ENCODE measurements around the gene RADIL. TPM values are rescaled to one million over a fixed set of nuclear protein-coding genes. Genes with fewer than 3 reads are reported as not detected.

Gene RADIL, protein sequence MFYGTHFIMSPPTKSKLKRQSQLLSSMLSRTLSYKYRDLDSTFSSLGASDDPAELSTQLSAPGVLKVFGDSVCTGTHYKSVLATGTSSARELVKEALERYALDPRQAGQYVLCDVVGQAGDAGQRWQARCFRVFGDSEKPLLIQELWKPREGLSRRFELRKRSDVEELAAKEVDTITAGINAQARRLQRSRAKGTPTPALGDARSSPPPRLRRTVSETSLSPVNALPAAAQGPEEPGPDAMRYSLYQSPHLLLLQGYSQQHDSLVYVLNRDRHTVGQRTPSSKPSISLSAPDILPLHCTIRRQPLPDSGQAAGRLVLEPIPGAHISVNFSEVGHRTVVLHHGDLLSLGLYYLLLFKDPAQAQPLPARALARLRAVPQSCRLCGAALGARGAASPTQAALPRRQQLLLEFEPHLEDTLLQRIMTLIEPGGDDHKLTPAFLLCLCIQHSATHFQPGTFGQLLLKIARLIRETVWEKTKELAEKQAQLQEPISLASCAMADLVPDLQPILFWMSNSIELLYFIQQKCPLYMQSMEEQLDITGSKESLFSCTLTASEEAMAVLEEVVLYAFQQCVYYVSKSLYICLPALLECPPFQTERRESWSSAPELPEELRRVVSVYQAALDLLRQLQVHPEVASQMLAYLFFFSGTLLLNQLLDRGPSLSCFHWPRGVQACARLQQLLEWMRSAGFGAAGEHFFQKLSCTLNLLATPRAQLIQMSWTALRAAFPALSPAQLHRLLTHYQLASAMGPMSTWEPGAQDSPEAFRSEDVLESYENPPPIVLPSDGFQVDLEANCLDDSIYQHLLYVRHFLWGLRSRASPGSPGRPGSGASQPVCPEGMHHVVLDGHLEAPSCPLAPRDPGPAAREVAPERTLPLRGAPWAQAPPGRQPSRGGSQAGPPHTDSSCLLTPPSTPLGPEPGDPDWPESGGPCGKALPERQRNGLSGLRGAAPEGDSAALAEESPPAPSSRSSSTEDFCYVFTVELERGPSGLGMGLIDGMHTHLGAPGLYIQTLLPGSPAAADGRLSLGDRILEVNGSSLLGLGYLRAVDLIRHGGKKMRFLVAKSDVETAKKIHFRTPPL
- total RNA-seq (2022; extraction: Qiagen RNA extraction) = 1.3 to 2.8 TPM (median 2.1 TPM) in 5 replicates

DNA sequence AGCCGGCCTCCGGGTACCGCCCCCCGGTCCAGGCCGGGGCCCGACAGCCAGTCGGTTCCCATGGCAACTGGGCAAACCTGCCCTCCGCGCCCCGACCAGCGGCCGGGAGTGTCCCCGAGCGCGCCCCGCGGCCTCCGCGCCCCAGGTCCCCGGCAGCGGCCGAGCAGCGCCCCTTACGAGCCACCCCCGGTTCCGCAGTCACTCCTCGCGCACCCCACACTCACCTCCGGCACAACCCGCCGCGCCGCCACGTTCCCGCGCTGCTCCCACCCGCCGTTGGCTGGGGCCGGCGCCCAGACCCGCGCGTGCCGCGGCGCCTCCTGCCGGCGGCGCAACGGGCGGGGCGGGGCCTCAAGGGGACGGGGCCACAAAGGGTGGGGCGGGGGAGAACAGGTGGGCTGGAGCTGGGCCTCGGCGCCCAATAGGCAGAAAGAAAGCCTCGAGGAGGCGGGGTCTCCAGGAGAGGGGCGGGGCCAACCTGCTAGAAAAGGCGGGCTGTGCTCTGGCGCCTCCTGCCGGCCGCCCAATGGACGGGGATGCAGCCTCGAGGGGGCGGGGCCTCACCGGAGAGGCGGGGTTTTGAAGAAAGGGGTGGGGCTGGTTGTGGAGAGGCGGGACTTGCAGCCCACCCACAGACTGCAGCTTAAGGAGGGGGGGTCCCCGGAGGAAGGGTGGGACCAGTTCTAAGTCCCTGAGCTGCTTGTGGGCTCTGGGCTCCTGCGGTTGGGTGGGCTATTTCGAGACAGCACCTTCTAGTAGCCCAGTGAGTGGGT is at the start of gene RADIL:
Gene RADIL (minus strand): TSS at position 345 of the 773 bp plus-strand sequence. CDS start 5,577 bp downstream, outside the sequence.

DNA sequence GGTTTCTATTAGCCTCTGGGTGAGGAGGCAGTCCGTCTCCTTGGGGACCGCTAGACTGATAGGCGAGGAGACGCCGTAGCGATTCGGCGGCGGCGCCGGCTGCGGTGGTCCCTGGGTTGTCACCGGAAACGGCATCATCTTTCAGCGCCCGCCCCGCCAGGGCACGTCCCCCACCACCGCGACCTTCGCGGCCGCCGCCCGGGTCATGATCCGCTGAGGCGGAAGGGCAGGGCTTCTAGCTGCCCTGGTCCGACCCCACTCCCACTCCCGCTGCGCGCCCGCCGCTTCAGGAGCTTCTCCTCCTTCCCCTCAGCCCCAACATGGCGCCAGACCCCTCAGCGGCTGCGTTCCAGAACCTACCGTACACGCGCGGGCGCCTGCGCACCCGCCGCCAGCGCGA is 21.8 kb downstream of the RADIL start, which contains the start of gene PAPOLB:
Gene PAPOLB (minus strand): TSS at position 358 of the 400 bp plus-strand sequence. CDS start 220 bp downstream, at position 138.

DNA sequence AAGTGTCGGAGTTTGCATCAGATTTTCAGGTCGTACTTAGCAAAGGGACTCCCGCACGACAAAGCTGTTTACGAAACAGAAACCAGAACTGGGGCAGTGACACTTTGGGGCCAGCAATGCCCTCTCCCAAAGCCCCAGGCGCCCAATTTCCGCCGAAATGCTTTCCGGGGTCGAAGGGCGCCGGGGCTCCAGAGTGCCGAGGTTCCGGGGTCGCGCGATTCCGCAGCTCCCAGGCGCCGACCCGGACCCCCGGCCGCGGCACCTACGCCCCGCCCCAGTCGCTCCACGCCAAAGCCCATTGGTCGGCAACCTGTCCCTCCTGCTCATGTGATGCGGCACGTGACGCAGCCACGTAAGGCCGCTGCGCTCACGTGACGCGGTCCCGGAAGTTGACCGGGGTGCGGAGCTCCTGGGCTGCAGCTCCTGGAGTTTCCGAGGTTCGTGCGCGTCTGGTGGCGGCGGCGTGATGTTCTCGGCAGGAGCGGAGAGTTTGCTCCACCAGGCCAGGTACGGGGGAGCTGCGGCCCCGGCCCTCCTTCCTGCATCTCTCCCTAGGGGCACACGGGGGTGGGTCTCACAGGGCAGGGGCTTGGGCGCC is 108.2 kb downstream of the RADIL start, which contains the start of gene AP5Z1:
Gene AP5Z1 (plus strand): TSS at position 374 of the 598 bp plus-strand sequence. CDS start 93 bp downstream, at position 467.

Other genes with a start within 250 kb of the RADIL start
- gene FOXK1, start 201.4 kb downstream of the RADIL start, total RNA-seq (2022; extraction: Qiagen RNA extraction) = 10.6 to 13.2 TPM (median 11.8 TPM) in 5 replicates
- gene AP5Z1, start 108.1 kb downstream of the RADIL start, total RNA-seq (2022; extraction: Qiagen RNA extraction) = 21.8 to 48.3 TPM (median 36.3 TPM) in 5 replicates
- not detected in 5 replicates for gene PAPOLB, start 21.7 kb downstream of the RADIL start, total RNA-seq (2022; extraction: Qiagen RNA extraction)
- gene MMD2, start 75.5 kb upstream of the RADIL start, total RNA-seq (2022; extraction: Qiagen RNA extraction) = not detected in 5 replicates
- gene RBAK, start 162.1 kb upstream of the RADIL start, total RNA-seq (2022; extraction: Qiagen RNA extraction) = 5.4 to 6.9 TPM (median 5.6 TPM) in 5 replicates